Urothelium cell line (cell line): Measurements from ENCODE around the gene RXFP3.
"Not testable (repeated sequence)": the region's sequence is repeated elsewhere in the genome, so short reads cannot be mapped to it uniquely, and the experiment has no call there.

Source experiments
- DNase-seq: peaks from one replicate; pipeline ENCODE4 v3.0.0; 2011; ENCODE audit warnings: low spot score, mixed read lengths
- FAIRE-seq: peaks from 2 replicates; lab custom pipeline; 2011; peaks lifted over from hg19 to GRCh38; lab: Jason Lieb, UNC

The RXFP3 gene, protein sequence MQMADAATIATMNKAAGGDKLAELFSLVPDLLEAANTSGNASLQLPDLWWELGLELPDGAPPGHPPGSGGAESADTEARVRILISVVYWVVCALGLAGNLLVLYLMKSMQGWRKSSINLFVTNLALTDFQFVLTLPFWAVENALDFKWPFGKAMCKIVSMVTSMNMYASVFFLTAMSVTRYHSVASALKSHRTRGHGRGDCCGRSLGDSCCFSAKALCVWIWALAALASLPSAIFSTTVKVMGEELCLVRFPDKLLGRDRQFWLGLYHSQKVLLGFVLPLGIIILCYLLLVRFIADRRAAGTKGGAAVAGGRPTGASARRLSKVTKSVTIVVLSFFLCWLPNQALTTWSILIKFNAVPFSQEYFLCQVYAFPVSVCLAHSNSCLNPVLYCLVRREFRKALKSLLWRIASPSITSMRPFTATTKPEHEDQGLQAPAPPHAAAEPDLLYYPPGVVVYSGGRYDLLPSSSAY

GRCh38 chr5:33936381-33937016, at the start of gene RXFP3:
TSS of gene RXFP3 (plus strand) at chr5:33936386. CDS start at chr5:33936741, 355 bp downstream.
- no peak for DNase-seq
- FAIRE-seq: no peak

GRCh38 chr5:33887268-33887667, 48.9 kb upstream of the RXFP3 start:
- DNase-seq (no peak), FAIRE-seq (no peak)

- FAIRE-seq: peak; percentile 9
- DNase-seq: no peak
Measured at GRCh38 chr5:33888587-33888986, 47.6 kb upstream of the RXFP3 start.

DNA sequence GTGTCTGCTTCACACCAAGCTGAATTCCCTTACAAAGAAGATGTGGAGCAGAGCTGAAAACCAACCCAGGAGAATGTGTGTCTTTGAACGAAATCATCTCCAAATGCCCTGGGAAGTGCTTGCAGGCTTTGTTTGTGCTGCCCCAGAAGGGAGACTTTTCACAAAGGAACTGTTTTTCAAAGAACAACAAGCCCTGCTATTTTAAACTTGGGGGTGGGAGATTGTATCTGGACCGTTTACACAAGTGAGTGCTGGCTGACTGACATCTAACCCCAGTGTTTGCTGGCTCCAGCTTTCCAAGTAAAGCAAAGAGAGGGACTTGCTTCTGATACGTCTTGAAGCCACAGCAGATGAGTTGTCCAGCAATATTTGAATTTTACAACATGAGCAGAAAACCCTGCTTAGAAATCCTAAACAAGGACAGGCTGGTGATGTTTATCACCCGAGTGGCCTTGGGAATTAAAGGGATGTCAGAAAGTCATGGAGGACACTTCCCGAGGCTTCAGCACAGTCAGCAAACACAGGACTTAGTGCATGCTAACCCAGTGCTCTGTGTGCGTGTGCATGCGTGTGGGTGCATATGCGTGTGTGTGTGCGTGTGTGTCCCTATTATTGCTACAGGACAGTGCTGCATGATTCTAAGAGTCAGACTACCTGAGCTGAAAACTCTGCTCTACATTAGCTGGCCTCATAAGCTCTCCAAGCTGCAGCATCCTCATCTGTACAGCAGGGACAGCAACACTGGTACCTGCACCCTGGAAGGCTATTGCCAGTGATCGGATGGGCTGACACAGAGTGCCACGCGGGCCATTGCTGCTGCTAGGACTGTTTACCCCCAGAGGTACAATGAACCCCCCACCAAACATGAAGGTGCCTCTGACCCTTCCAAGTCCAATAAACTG, 45.8 kb upstream of the RXFP3 start:
- DNase-seq (peak; percentile 82), FAIRE-seq (peak; percentile 74)

DNA sequence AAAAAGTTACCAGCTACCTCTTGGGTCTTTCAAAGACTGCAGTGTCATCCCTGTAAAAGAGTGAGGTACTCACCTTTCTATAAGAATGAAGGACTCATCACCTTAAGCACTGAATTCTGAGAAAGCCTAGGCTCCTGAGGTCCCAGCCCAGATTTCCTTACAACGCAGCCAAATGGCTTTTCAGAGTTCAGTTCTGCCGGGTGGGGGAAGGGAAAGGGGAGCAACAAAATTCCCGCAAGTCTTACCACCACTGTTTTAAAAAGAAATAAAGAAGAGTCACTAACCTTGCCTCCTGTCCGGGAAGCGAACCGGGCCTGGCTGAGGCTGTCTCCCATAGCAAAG, 44.8 kb upstream of the RXFP3 start:
- FAIRE-seq (no peak), DNase-seq (no peak)

- peak; percentile 86 for DNase-seq
- FAIRE-seq: no peak
Measured at GRCh38 chr5:33891788-33892619, 44.2 kb upstream of the RXFP3 start, which contains the start of gene ADAMTS12. TSS of gene ADAMTS12 (minus strand) at chr5:33891990. CDS start at chr5:33891856, 134 bp downstream.

- DNase-seq: peak; percentile 76
Measured at GRCh38 chr5:33892620-33893137, 43.5 kb upstream of the RXFP3 start.

GRCh38 chr5:33894566-33894965, 41.6 kb upstream of the RXFP3 start:
- FAIRE-seq (no peak), DNase-seq (peak; percentile 55)

More at GRCh38 chr5:33892620-33893137, 43.5 kb upstream of the RXFP3 start:
- FAIRE-seq: no peak

DNA sequence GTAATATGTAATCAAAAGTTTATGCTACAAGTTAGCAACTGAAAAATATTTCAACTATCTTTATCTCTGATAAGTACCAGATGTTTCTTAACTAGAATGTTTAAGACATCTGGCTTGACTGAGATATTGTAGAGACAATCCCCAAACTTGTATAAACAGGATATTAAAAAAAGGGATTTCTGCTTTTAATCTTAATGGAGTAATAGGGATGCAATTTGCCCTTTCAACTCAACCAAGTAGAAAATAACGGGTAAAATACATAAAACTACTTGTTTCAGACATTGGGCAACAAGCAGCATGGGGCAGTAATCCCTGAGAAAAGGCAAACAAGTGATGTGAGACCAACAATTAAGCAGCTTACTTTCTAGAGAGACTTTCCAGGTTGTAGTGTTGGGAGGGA, 35.0 kb upstream of the RXFP3 start:
- DNase-seq: no peak
- FAIRE-seq: no peak

GRCh38 chr5:33903118-33903517, 33.1 kb upstream of the RXFP3 start:
- DNase-seq (no peak), FAIRE-seq (no peak)

GRCh38 chr5:33905381-33905780, 30.8 kb upstream of the RXFP3 start:
- no peak for FAIRE-seq
- no peak for DNase-seq

DNA sequence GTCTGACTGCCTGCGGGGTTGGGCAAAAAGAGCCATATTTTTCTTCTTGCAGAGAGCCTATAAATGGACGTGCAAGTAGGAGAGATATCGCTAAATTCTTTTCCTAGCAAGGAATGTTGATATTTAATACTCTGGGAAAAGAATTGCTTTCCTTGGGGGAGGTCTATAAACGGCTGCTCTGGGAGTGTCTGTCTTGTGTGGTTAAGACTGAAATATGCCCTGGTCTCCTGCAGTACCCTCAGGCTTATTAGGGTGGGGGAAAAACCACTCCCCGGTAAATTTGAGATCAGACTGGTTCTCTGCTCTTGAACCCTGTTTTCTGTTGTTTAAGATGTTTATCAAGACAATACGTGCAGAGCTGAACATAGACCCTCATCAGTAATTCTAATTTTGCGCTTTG, 29.9 kb upstream of the RXFP3 start:
- not testable (repeated sequence) for DNase-seq, FAIRE-seq

- not testable (repeated sequence) for DNase-seq, FAIRE-seq
Measured at GRCh38 chr5:33914844-33915243, 21.3 kb upstream of the RXFP3 start.

DNA sequence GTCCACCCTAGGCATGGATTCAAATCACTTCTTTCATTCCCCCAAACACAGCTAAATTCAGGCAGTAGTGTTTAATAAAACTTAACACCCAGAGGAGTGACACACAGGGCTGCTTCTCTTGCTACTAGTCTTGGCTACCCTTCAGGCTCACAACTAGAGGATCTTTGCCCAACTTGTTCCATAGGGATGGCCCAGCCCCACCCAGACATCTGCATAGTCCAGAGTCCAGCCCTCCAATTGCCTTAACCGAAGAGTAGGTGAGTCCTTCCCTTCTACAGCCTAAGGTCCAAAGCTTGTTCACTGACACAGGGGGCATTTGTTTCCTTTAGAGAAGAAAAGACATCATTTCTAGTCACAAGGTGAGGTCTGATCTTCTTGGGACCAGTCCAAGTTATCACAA, 15.2 kb upstream of the RXFP3 start:
- DNase-seq (no peak), FAIRE-seq (no peak)

DNA sequence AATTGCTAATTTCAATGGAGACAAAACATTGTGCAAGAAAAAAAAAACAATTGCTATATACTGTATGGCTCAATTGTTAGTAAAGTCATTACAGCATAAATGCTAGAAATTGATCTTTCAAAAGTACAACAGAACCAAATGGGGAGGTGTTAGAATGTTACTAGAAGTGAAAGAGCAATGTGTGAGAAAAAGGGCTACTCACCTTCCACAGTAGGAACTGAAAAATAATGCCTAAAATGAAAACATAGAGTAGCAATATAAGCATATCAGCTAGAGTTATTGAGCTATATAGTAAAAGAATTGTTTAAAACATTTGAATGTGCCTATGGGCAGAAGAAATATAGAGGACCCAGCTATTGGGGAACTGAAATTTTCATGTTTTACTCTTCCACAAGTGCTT, 10.9 kb upstream of the RXFP3 start:
- DNase-seq: no peak
- FAIRE-seq: no peak

DNA sequence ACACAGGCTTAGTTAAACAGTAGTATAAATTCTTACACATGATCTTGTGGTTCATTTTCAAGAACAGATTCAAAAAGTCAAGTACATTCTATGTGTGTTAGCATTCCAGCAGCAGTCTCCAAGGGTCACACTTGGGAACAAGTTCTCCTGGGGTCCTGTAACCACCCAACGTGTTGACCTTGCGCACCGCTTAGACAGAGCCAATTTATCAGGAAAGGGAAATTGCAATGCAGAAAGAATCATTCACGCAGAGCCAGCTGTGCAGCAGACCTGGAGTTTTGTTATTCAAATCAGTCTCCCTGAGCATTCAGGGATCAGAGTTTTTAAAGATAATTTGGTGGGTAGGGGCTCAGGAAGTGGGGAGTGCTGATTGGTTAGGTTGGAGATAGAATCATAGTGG, 8.5 kb upstream of the RXFP3 start:
- FAIRE-seq (no peak), DNase-seq (no peak)

DNA sequence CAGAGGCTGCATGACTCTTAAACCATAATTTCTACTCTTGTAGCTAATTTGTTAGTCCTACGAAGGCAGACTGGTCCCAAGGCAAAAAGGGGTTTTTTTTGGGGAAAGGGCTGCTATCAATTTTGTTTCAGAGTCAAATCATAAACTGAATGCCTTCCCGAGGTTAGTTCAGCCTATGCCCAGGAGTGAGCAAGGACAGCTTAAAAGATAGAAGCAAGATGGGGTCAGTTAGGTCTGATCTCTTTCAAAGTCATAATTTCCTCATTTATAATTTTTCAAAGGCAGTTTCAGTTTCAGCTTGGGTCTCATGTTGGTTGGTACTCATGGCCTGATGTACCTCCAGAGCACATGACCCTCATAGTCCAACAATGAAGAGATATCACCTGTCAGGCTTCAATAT, 7.9 kb upstream of the RXFP3 start:
- no peak for FAIRE-seq
- DNase-seq: no peak

DNA sequence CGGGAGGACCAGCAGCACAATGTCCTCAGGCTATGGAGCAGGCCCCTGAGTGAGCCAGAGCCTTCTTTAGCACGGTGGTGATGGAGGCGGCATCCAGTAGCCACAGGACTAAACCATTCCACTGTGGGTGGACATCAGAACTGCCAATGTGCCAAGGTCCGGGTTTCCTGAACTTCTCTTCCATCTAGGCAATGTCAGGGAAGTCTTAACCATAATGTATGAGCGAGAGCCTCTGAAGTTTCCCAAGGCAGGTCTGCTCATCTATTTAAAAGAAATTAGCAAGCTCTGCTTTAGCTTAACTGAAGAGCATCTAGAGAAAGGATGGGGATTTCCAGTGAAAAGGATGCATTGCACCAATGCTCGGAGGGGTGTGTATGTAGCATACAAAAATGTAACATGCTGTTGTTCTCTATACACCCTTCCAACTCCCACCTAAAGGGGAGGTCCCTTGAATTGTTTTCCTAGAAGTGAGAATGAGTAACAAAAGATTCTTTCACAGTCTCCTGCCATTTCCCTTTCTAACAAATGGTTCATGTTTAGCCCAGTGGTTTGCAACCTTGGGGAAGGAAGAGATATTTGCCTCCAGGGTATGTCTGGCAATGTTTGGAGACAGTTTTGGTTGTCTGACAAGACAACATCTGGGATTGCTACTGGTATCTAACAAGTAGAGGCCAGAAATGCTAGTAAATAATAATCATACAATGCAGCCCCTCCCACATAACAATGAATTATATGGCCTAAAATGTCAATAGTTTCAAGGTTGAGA, 6.1 kb upstream of the RXFP3 start:
- no peak for DNase-seq
- FAIRE-seq: no peak

DNA sequence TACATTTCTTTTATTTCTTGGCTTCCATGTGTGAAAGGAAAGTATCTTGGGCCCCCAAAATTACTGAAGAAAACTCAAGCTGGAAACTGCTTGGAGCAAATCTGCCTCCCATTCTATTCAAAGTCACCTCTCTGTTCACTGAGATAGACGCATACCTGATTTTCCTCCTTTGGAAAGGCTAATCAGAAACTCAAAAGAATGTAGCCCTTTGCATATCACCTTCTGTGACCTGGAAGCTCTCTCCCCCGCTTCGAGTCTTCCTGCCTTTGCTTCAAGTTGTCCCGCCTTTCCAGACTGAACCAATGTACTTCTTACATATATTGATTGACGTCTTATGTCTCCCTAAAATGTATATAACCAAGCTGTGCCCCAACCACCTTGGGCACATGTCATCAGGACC, 5.0 kb upstream of the RXFP3 start:
- FAIRE-seq (no peak), DNase-seq (no peak)
